Omental fat pad (tissue), 4 donors: ENCODE results near the gene NGEF. TPM values are rescaled to one million over a fixed set of nuclear protein-coding genes. Genes with fewer than 3 reads are reported as not detected.

Experiments
- ATAC-seq: fragments of 150-250 bp; one replicate; pipeline ENCODE4 v1.9.1; 2016; ENCODE audit warnings: mild to moderate bottlenecking, moderate library complexity; ENCODE audit not compliant: low FRiP score
- DNase-seq: peaks from one replicate; pipeline ENCODE4 v3.0.0-alpha.2; 2019; ENCODE audit warnings: low spot score
- CTCF ChIP-seq, 3 donors: fragments of 450-650 bp; IDR thresholded peaks; one replicate each; pipeline ENCODE4 v1.5.1; 2016 to 2017; ENCODE audit warnings: antibody characterized with exemption in 3 of 3, mild to moderate bottlenecking in 3 of 3, moderate library complexity in 2 of 3
- total RNA-seq, 4 donors: library from RNA; depleted of rRNA; stranded (reverse); fragments of >200 nt; gene quantifications; one replicate each; pipeline ENCODE4 v1.1.0, GENCODE V29; 2016

Gene NGEF
- total RNA-seq, 4 donors from 2014 or later: 1.1 to 1.9 (median 1.3) TPM; not detected in 1

GRCh38 chr2:232925153-232925820, 87.8 kb downstream of the NGEF start:
- ATAC-seq (no peak), DNase-seq (no peak)
- no peak for TF ChIP-seq CTCF (IDR thresholded peaks at IDR 0.05)

GRCh38 chr2:232924433-232924832, 88.6 kb downstream of the NGEF start:
- ATAC-seq (no peak), DNase-seq (no peak)
- TF ChIP-seq CTCF (IDR thresholded peaks at IDR 0.05): no peak

- DNase-seq: no peak
- no peak for ATAC-seq
- TF ChIP-seq CTCF (IDR thresholded peaks at IDR 0.05): no peak
Measured at GRCh38 chr2:232920760-232921159, 92.3 kb downstream of the NGEF start.

DNA sequence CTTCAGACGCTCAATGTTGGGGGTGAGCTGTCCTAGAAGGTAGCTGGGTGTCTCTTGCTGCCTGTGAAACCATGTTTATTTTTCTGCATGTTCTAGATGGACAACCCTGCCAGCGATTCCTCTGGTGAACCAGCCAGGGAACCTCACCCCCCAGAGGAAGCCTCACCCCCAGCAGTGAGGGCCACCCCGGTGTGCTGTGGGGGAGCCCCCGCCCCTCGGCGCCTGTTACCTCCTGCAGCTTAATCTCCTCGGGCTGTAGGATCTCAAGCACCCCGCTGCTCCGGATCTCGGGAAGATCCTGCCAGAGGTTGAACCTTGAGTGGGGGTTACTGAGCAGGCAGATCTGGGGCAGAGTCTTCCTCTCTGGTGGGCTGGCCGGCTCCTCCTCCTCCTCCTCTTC, 93.0 kb downstream of the NGEF start:
- no peak for DNase-seq
- no peak for ATAC-seq
- no peak for TF ChIP-seq CTCF (IDR thresholded peaks at IDR 0.05)

DNA sequence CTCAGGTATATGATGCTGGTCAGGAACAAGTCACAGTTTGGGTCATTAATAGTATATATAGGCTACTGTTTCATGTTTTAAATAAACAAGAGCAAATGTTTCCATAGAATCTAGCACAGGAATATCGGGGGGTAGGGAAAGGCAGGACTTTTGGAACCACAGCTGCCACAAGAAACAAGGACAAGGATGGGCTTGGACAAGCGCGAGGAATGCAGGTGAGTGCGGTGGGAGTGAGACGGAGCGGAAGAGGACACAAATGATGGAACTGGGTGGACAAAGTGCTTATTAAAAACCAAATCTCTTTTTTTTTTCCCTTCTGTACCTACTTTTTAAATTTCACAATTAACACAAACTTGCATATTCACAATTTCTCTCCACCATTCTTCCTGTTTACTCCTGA, 93.9 kb downstream of the NGEF start:
- ATAC-seq (no peak), DNase-seq (no peak)
- no peak for TF ChIP-seq CTCF (IDR thresholded peaks at IDR 0.05)

- TF ChIP-seq CTCF (IDR thresholded peaks at IDR 0.05): no peak
- DNase-seq (no peak), ATAC-seq (no peak)
Measured at GRCh38 chr2:232913903-232914302, 99.2 kb downstream of the NGEF start.

DNA sequence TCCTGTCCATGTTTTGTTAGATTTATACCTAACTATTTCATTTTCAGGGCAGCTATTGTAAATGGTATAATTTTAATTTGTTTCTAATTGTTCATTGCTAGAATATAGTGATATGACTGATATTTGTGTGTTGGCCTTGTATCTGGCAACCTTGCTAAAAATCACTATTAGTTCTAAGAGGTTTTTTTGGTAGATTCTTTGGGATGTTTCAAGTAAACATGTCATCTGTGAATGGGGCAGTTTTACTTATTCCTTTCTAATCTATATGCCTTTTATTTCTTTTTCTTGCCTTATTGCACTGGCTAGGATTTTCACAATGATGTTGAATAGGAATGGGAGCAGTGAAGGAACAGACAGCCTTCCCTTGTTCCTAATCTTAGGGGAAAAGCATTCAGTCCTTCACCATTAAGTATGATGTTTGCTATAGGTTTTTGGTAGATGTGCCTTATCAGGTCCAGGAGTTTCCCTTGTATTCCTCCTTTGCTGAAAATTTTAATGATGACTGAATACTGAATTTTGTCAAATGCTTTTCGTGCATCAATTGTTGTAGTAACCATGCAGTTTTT, 101.3 kb downstream of the NGEF start:
- ATAC-seq: no peak
- no peak for DNase-seq
- TF ChIP-seq CTCF (IDR thresholded peaks at IDR 0.05): no peak
